Measurements from ENCODE around the gene PHACTR3. TPM values are rescaled to one million over a fixed set of nuclear protein-coding genes. Genes with fewer than 3 reads are reported as not detected.

PHACTR3 gene
- total RNA-seq, 1 donor from 2014 or later = 9.9 TPM

DNA sequence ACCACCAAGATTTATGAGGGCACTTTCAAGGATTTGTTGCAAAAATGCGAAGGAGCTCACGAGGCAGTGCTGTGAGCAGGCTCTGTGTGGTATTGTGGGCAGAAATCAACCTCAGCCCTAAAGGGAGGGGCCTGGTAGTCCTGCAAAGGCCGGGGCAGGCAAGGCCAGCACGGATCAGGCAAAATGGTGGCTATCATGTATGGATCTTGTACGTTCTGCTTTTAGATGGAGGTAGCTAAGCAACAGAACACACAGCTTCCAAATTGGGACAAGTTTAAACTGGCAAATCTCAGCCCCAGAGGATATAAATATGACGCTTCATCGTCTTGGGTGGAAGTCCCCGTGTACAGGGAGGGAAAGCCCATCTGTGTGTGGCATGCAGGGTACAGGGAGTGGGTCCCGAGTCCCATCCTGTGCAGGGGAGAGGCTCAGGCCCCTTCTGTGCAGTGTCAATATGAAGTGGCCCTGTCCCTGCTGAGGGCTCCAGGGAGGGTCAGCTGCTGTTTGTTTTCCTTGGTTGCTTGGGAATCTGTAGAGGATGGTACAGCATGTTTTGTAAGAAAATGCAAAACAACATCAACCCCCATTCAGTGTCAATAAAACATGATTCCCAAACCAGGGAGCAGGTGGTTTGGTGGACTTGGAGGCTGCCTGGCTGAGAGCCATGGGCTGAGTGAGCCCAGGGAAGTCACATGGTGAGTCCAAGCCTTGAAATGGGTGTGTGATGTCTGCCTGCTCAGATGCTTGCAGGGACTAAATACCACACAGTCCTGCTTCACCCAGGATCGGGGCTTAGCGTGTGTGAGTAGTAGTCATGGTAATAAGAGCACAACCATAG is 216.1 kb downstream of the PHACTR3 start:
- intact Hi-C loops (cut with DNase I) = no loop called here
- peak; percentile 90 for ATAC-seq

DNA sequence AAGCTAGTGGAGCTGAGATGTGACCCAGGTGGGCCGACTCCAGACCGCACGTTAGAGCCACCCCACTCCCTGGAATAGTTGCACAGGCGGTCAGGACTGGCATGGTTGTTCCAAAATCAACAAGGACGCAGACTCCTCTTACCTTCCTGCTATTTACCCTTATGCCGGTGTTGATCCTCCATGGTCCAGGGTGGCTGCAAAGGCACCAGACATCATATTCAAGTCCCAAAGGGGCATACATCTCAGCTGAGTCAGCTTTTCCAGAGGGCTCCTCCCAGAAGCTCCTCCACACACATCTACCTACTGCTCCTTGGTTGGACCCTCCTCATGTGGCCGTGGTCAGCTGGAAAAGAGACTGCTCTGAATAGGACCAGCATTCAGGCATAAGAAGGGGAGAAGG is 216.9 kb downstream of the PHACTR3 start:
- intact Hi-C loops (cut with DNase I) = no loop called here
- DNase-seq (ENCODE audit: missing footprints) = no peak
- ATAC-seq = no peak

More for the DNA sequence above, 216.1 kb downstream of the PHACTR3 start:
- DNase-seq (ENCODE audit: missing footprints) = no peak

DNA sequence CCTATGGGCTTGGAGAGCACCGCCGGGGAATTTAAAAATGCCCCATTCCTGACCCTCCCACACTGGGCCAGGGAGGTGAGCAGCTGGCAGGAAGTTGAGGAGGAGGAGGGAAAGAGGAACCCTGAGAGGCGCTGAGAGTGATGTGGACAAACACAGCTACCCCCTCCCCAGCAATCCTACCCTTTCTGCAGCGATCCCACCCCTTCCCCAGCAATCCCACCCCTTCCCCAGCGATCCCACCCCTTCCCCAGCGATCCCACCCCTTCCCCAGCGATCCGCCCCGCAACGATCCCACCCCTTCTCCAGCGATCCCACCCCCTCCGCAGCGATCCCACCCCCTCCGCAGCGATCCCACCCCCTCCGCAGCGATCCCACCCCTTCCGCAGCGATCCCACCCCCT is 217.4 kb downstream of the PHACTR3 start:
- ATAC-seq (no peak), DNase-seq (ENCODE audit: missing footprints) (no peak)
- intact Hi-C loops (cut with DNase I) = no loop called here

DNA sequence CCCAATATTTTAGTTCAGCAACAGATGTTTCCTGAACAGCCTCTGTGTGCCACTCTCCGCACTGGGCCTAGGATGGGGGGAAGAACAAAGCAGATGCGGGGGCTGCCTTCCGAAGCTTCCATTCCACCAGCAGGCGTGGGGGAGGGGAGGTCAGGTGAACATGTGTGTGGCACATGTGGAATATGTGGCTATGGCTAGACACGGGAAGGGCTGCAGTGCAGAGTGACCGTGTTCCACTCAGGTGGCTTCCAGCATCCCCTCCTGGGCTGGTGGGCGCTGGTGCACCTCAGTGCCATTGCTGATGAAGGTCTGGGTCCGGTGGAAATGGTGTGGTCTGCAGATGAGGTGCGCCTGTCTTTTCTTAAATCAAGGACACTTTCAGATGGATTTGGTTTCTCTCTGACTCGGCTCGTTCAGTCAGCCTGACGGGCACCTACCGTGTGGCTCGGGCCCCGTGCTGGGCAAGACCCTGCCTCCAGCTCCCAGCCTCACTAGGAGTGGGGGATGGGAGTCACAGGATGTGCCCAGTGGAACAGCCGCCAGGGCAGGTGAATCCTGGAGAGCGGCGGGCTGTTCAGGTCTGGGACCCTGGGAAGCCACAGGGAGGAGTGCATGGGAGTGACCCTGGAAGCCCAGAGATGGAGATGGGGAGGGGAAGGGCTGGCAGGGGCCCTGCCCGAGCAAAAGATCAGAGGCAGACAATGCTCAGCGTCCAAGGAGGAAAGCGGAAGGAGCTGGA is 218.1 kb downstream of the PHACTR3 start:
- ATAC-seq (no peak), DNase-seq (ENCODE audit: missing footprints) (no peak)
- intact Hi-C loops (cut with DNase I) = no loop called here

DNA sequence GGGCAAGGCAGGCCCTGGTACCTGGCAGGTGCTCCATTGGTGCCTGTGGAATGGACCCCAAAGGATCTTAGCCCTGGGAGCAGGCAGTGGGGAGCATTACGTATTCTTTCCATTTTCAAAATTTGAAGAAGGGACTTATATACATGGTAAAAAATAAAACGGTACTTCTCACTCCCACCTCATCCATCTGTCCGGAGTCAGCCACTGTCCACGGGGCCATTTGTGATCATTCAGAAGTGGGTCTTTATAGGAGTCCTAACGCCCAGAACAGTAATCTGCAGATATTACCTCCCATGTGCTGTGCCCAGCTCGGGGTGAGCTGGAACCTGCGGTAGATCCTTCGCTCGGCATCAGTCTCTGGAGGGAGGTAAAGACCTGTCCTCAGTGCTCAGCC is 218.7 kb downstream of the PHACTR3 start:
- DNase-seq (ENCODE audit: missing footprints) (no peak), ATAC-seq (no peak)

DNA sequence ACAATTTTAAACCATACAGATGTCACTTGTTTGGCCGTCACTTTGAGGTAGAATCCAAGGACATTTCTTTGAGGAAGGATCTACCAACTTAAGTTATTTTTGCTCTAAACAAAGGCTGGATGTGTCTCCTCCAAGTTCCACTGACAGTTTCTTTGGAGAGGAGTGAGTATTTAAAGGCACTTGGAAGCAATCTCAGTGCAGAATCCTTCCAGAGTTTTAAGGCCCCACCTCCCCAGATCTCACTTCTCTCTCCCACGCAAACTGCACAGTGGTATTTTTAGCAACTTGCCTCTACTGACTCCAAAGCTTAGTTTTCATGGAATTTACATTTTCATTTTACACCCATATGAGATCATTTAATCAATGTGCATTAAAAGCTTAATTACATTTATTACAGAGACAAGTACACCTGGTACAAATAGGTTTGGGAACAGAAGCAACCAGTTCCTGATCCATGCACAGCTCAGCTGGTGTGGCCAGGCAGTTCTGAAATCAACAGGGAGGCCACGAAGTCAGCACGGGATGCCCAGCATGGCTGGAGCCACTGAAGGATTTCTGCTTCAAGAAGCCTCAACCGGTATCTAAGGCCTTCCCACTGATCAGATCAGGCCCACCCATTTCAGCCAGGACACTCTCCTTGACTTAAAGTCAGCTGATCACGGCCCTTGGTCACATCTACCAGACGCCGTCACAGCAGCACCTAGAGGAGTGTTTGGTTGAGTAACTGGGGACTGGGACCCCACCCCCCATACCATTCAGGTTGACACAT is 219.3 kb downstream of the PHACTR3 start:
- ATAC-seq (no peak), DNase-seq (ENCODE audit: missing footprints) (no peak)
- intact Hi-C loops (cut with DNase I) = no loop called here

More for the DNA sequence above, 218.7 kb downstream of the PHACTR3 start:
- intact Hi-C loops (cut with DNase I) = no loop called here

DNA sequence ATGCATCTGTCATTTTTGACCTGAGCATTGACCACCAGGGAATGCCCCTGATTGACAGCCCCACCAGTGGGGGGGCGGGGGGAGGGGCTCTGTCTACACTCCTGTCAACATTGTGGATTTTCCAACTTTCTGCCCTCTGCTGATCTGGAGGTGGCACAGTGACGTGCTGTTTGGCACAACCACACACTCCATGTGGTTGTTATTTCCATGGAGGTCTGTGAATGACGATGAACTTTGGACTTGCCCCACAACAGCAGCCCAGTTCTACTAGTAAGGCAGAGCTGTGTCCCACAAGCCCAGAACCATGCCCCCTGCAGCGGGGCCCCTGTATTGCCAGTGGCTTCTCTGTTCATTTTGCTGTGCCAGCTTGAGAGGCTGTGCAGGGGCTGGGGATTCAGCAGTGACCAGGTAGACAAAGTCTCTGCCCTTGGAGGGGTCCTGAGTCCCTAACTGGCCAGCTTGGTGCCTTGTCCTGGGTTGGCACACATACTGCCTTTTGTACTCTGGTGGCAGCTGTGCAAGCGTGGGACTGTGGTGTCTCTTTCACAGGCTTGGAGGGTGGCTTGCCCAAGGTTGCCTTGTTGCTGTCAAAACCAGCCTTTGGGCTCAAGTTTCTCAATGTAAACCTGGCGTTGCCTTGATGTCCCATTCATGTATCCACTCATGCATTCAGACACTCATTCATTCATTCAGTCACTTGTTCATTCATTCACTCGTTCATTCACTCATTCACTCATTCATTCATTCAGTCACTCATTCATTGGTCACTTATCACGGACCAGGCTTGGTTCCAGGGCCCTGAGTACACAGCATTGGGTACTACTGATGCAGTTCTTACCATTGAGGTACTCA is 220.6 kb downstream of the PHACTR3 start:
- ATAC-seq (no peak), DNase-seq (ENCODE audit: missing footprints) (no peak)
- intact Hi-C loops (cut with DNase I) = no loop called here

DNA sequence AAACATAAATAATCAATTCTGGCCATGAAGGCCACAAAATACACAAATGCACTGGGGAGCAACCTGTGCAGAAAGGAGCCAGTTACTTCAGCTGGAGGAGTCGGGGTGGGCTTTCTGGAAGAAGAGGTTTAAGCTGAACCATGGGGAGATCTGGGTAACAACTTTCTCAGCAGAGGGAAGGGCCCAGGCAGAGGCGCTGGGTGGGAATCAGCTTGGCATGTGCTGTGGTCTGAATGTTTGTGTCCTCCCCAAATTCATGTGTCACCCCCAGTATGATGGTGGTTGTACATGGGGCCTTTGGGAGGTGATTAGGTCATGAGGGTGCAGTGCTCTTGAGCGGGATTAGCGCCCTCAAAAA is 221.2 kb downstream of the PHACTR3 start:
- ATAC-seq = no peak
- no peak for DNase-seq (ENCODE audit: missing footprints)
- intact Hi-C loops (cut with DNase I) = no loop called here

DNA sequence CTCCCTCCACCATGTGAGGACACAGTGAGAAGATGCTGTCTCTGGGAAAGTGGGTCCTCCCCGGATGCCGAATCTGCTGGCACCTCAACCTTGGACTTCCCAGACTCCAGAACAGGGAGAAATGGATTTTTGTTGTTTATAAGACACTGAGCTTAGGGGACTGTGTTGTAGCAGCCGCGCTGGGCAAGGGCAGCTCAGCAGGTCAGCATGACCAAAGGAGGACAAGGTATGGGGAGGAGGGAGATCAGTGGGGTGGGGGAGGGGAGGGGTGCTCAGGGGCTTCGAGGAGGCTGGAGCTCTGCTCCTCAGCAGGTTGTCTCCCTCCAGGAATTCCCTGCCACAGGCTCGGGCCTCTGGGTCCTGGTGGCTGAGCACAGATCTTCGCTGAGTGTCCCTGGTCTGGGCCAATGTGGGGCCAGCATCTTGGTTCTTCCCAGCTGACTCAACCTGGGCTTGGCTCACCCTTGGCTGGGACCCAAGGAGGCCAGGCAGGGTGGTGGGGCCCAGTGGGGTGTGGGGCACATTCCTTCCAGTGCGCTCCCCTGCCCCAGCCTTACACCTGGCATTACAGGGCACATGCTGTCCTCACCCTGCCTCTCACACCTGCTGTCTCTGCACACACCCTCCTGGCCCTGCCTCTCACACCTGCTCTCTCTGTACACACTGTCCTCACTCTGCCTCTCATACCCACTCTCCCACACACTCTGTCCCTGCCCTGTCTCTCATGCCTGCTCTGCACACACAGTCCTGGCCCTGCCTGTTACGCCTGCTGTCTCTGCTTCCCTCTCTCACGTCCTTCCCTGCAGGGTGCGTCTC is 221.8 kb downstream of the PHACTR3 start:
- peak; percentile 64 for ATAC-seq
- intact Hi-C loops (cut with DNase I) = no loop called here
- DNase-seq (ENCODE audit: missing footprints) = no peak

DNA sequence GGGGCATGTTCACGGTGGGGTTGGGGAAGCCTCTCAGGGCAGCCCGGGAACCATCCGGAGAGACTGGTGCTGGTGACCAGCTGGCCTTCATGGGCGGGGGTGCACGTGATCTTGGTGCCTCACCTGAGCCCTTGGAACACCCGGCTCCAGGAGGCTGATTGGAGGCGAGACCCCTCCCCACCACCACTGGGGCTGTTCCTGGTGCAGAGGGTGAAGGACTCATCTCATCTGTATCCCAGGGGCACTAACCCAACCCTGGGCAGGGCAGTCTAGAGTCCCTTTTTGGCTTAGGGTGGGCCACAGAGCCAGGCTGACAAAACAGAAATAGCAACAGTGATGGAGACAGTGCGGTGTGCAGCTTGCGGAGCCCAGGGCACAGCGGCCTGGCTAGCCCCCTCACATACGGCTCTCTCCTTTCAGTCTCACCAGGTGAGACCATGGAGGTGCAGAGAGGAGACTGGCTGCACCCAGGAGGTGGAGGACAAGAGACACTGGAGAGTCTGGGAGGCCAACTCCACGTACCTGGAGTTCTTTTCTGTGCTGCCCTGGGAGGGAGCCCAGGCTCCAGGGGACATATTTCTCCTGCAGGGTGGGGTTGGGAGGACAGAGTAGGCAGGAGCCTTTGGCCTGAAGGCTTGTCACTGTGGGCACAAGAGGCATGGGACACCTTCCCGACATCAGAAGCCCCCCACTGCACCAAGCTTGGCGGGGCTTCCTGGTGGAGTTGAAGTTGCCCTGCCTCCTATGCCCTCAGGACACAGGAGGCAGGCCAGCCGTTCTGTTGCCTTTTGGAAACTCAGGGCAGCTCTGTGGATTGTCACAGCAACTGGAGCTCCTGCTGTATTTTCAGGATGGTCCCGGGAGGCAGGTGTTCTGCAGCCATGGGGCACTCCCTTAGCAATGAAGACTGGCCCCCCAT is 223.1 kb downstream of the PHACTR3 start:
- DNase-seq (ENCODE audit: missing footprints) (no peak), ATAC-seq (no peak)
- intact Hi-C loops (cut with DNase I) = no loop called here

DNA sequence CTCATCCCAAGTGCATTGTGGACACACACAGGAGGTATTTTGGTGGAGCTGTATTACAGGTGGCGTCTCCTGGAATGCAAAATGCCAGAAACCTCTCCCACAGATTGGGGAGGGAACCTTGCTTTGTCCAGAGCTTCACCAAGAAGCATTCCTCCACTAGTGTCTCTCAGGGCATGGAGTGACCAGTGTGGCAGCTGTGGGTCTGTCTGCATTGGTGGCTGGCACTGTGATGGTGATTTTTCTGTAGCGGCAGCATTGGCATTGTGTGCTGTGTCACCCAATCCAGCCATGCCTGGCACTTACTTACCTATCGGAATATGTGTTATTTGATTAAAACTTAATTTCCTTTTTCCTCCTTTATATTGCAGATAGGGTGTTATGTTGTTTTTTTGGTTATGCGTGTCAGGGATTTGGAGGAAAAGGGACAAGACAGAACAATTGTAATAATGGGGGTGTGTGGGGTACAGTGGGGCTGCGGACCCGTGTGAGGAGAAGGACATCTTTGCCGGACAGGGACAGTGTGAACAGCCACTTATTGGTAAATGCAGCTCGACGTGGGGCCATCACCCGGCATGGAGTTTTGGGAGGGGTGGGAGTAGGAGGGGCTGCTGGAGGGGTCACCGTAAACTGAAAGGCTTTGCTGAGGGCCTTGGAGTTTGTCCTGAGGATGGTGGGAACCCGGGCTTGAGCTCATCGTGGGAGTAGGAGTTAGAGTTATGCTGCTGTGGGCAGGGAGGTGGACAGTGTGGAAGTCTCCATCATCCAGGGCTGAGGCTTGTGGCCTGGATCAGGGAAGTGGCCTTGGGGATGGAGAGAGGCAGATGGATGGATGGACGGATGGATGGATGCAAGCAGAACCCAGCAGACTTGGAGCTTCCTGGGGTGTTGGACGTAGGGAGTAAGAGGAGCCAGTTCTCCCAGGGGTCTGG is 224.0 kb downstream of the PHACTR3 start:
- ATAC-seq = no peak
- intact Hi-C loops (cut with DNase I) = no loop called here
- DNase-seq (ENCODE audit: missing footprints) = no peak

DNA sequence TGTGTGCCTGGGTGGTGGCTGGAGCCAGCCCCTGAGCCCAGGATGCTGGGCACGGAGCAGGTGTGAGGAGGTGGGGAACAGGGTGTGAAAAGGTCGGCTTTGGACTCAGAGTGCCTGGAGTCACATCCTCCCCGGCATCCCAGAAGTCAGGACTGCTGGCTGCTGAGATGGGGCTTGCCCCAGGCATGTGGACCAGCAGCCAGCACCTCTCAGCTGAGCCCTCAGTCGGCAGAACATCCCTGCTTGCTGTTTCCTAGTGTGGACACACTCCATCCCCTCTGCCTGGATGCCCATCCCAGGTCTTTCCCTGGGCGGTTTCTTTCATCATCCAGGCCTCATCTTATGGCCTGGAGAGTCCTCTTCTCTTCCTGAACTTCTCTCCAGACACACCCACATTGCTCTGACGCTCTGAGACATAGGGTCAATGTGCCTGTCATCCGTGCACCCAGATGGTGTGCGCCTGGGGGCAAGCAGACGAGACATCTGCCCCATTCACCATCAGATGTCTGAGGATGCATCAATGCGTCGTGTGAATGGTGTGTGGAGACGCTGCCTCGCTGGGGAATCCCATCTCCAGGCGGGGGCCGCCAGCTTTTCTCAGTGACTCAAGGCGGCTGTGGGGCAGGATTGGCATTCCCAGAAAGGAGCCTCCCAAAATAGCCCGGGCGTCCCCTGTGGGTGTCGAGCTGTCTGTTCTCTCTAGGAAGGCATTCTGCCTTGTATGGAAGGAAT is 224.9 kb downstream of the PHACTR3 start:
- no peak for ATAC-seq
- intact Hi-C loops (cut with DNase I) = no loop called here
- no peak for DNase-seq (ENCODE audit: missing footprints)

DNA sequence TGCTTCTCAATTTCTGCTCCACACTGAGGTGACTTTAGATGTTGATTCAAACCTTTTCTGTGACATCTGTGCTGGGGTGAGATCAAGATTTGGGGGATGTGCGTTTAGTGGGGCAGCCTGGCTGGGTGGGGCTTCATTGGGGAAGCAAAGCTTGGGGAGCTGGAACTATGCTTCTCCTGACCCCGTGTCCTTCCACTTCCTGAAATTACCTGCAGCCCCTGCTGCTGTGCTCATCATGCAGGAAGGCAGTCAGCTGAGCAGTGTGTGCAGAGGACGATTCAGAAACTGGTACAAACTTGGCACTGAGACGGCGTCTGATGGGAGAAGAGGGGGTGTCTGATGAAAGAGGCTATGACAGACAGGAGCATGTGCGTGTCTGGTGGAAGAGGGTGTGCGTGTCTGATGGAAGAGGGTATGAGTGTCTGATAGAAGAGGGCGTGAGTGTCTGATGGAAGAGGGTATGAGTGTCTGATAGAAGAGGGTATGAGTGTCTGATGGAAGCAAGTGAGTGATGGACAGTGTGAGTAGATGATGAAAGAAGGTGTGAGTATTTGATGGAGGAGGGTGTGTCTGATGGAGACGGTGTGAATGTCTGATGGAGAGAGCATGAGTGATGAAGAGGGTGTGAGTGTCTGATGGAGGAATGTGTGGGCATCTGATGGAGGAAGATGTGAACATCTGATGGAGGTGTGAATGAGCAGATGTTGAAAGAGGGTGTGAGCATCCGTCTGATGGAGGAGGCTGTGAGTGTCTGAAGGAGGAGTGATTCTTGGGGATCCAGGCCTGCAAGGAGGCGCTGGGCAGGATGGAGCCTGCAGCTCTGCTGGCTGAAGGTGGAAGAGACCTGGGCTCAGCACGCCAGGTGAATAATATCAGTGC is 225.7 kb downstream of the PHACTR3 start:
- no peak for ATAC-seq
- no peak for DNase-seq (ENCODE audit: missing footprints)
- intact Hi-C loops (cut with DNase I) = no loop called here

DNA sequence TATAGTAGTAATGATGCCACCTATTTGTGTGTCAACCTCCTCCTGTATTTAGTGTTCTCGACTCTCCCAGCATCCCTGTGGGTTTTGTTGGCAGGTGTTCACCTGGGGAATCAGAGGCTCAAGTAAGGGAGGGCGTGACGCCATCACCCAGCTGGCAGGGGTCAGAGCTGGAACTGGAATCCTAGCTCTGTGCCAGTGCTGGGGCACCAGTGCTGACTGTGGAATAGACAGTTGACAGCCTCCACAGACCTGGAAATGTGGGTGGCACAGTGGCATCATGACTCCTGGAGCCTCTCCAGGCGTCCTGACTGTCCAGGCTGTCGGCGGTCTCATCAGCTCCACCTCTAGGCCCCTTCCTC is 226.3 kb downstream of the PHACTR3 start:
- ATAC-seq = peak; percentile 59

More for the DNA sequence above, 226.3 kb downstream of the PHACTR3 start:
- DNase-seq (ENCODE audit: missing footprints) = no peak
- intact Hi-C loops (cut with DNase I) = no loop called here

Data from Right ventricle myocardium inferior (tissue), 1 donor.